HG03135 (cell line): ENCODE data around the gene ZNF831.

Experiments
- ATAC-seq: cut with Tn5 transposase; IDR thresholded peaks from one replicate; pipeline ENCODE4 v1.9.1; 2021; ENCODE audit warnings: mild to moderate bottlenecking, moderate library complexity; ENCODE audit not compliant: unreplicated experiment

ZNF831 gene

DNA sequence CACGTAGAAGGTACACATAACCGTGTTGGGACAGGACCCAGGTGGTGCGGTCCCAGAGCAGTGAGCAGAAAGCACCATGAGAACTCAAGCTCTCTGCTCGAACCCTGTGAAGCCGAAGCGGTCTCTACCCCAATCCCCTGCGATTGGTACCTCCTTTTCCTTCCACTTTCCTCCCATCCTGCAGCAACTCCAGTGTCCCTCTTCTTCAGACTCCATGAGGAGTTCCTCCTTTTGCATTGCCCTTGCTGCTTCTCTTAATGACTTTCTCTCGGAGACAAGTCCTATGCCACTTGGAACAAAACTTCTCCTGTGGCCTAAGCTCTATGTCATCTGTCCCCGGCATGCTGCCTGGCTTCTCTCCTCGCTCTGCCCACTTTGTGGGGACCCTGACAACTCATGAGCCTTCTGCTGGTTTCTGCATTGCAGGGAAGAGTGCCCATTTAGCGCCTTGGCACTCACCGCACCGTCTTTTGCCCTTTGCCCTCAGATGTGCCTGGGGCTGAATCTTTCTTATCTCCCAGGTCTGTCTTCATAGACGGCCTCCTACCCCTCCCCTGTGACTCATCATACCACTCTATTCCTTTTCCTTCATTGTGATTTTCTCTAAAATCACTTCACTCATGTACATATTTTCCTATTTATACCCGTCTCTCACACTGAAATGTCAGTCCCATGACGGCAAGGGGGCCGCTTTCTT lies 9.2 kb upstream of the ZNF831 start:
- ATAC-seq: no peak

DNA sequence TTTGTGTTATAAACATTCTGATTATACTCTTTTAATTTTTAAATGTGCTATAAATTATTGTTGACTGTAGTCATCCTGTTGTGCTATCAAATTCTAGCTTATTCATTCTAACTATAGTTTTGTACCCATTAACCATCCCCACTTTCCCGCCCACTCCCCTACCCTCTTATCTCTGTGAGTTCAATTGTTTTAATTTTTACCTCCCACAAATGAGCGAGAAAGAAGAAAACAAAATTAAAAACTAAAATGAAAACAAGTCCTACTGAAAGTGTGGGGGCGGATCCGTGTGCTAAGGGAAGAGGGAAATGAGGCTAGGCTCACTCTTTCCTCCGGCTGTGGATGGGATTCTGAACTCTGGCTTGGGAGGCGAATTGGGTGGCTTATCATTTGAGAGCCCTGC lies 6.6 kb upstream of the ZNF831 start:
- no peak for ATAC-seq

DNA sequence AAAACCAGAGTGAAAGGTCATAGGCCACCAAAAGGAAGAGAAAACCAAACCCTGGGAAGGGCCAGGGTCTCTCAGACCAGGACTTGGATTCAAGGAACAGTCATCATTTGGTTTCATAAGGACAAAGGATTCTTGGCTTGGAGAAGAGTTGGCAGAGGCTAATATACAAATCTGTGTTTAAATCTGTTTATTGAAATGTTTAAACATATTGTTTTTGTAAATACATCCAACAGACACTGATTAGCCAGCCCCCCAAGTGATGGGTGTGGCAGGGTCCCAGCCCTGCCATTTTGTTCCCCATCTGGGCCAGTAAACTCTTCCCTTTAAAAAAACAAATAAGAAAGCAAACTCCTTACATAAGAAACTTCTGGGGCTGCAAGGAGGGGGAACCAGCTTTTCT lies 6.1 kb upstream of the ZNF831 start:
- ATAC-seq: no peak

DNA sequence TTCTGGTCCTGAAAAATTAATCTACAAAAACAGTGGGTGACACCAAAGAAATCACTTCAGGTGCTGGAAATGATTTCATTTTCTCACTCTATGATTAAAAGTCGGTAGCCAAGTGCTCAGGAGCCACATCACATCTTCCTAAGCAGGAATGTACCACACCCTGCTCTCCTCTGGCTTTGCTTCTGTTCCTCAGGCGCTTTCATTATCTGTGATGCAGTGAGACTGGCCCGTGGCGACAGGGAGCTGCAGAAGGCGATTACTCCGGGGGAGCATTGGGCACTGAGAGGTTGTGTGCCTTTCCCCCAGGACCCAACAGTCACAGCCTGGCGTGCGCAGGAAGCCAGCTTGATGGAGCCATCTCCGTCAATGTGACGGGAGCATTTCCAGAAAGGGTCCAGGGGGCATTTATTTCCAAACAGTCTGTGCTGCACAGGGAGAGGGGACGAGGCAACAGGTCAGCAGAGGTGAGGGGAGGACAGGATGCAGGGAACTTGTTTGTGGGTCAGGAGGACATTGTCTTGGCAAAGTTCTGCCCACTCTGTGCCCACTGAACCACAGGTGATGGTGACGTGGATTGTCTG lies 5.6 kb upstream of the ZNF831 start:
- no peak for ATAC-seq

DNA sequence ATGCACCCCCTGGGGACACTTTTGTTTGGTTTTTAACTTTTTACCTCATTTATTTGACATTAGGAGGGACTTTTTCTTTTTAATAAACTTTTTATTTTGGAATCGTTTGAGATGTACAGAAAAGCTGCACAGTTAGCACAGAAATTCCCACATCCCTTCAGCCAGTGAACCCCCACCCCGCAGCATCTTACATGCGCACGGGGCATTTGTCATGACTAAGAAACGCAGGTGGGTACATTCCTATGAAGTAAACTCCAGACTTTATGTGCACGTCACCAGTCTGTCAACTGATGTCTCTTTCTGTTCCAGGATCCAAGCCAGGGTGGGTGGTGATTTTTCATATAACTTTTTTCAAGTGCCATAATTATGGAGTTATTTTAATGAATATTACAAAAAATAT lies 4.9 kb upstream of the ZNF831 start:
- no peak for ATAC-seq

DNA sequence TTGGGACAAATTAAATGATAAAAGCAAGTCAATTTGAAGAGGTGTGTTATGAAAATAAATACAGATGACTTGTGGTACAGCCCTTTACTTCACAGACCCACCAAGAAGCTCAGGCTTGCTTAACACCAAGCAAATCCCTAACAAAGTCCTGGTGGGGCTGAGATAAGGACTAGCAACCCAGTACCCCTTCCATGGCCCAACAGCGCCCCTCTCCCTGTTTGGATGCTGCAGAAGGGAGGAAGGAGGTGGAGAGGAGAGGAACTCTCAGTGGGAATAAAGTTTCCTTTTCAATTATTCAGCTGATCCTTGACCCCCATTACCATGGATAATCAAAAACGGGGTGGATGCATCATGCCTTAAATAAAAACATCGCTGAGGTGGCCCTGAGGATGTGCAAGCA lies 4.5 kb upstream of the ZNF831 start:
- ATAC-seq: no peak

DNA sequence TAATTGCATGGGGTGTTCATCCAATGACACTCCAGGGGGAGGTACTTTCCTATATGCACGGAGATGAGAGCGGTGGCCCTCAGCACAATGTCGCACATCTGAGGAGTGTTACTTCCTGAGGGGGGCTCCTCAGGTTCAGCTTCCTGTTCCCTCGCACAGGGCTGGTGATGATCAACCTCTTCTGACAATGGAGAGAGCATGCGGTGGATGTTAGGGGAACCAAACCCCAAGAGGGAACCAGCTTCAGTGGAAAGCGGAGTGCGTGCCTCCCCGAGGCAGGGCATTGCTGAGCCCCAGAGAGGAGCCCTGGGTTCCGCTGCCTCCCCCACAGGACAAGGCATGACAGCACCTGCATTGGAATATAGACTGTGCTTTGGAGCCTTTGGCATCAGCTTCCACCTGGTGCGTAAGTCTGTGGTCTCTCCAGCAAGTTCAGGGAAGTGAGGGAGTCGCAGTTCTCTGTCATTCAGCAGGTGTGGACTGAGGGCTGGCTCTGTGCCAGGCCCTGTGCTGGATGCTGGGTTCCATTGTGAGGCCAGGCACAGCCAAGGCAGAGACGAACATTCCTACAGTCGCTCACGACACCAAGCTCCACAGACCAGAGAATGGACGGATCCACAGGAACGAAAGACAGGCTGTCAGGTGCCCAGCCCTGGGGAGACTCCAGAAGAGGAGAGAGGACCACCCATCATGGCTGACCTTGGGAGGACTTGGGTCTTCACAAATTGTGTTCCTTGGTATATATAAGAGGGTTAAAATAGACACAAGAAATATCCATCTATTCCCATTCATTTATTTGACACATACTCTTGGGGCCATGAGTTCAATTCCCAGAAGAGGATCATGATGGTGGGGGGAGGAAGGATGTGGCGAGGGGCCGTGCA lies 3.9 kb upstream of the ZNF831 start:
- no peak for ATAC-seq

DNA sequence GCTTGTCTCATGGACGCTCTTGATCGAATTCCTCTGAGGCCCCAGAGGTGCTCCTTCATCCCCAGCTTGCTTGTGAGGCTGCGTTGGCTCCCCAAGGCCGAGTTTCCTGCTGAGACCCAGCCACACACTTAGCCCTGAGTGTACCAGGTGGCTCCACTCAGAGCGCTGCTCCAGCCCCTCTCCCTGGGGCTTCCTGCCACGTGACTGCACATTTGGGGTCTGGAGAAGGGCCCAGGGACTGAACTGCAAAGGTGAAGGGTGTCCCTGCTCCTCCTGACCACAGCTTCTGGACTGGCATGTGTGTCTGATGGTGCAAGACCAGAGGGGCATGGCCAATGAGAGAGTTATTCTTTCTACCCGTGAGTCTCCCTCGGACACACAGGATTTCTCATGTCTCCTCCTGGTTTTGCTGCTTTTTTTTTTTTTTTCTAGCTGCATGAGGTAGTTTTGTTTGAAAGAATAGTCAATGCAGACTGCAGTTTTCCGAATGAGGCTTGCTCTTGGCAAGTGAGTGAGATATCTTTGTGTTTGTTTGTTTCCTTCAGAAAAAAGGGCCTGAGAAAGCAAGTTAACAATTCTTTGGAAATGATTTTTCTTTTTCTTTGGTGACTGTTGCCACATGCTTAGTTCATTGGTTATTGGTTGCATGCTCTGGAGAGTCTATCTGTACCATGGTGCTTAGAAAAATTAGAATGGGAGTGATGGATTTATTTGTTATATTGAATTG lies 3.1 kb upstream of the ZNF831 start:
- ATAC-seq: no peak

DNA sequence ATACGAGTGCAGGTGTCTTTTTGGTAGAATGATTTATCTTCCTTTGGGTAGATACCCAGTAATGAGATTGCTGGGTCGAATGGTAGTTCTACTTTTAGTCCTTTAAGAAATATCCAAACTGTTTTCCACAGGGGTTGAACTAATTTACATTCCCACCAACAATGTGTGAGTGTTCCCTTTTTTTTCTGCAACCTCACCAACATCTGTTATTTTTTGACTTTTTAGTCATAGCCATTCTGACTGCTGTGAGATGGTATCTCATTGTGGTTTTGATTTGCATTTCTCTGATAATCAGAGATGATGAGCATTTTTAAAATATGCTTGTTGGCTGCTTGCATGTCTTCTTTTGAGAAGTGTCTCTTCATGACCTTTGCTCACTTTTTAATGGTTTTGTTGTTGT lies 1.9 kb upstream of the ZNF831 start:
- ATAC-seq: no peak

DNA sequence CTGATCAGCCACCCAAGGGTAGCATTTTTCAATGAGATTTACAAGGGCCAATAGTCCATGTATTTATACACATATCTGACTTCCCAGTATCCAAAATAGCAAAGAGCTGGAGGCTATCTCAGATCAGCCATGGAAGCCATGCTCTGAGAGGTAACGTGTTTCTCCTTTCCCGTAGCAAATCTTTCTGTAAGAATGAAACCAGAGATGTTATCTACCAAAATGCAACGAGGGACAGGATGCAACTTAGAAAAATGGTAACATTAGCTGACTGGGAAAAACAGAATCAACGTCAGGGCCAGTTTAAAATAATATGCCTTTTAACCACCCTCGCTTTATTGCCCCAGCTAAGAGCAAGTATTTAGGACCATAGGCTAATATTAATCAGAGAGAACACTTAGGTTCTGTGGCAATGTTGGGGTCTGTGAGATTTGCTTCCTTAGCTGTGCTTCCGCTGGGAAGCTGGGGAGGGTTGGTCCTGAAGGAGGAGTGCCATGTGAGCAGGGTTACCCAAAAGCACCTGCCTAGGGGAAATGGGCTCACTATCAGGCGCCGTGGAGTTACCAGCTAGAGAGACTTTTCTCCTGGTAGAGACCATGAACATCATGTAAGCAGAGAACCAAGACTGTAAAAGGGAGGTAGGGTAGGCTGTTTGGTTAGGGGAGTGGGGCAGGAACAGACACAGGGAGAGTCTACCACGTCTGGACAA lies 1.2 kb downstream of the ZNF831 start:
- ATAC-seq: no peak

DNA sequence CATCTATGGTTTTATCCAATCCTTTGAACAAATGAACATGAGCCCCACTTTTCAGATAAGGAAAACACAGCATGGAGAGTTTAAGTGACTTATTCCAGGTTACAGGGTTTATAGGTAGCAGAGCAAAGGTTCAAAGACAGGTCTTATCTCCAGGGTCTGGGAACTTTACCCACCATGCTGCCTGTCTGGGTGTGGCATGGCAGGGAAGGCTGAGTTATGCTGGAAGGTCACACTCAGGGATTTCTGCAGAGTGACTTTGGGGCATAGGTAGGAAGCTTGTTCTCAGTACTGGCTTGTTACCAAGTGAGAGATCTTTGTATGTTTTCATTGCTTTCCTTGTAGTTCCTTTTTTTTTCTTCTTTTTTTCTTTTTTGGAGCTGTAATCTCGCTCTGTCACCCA lies 1.8 kb downstream of the ZNF831 start:
- no peak for ATAC-seq

DNA sequence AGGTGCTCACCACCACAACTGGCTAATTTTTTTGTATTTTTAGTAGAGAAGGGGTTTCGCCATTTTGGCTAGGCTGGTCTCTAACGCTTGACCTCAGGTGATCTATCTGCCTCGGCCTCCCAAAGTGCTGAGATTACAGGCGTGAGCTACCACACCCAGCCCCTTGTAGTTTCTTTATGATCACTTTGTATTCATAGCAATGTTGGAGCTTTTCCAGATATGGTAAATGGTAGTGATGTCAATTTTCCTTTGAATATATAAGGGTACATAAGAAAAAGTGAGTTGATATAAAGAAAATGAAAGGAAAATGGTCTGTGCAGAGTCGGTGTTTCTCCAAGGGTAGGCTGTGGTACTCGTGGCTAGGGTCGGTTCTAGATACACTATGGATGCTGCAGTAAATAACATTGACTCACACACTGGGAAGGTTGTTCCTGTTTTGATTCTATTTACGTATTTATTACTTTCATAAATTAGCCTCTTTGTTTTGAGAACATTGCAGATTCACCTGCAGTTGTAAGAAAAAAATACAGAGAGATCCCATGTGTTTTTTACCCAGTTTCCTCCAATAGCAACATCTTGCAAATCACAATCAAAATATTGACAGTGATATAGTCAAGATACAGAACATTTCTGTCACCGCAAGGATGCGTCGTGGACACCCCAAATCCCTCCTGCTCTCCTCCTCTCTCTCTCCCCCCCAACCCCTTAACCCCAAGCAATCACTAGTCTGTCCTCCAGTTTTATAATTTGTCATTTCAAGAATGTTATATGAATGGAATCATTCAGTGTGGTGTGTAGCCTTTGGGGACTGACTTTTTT lies 2.5 kb downstream of the ZNF831 start:
- no peak for ATAC-seq

DNA sequence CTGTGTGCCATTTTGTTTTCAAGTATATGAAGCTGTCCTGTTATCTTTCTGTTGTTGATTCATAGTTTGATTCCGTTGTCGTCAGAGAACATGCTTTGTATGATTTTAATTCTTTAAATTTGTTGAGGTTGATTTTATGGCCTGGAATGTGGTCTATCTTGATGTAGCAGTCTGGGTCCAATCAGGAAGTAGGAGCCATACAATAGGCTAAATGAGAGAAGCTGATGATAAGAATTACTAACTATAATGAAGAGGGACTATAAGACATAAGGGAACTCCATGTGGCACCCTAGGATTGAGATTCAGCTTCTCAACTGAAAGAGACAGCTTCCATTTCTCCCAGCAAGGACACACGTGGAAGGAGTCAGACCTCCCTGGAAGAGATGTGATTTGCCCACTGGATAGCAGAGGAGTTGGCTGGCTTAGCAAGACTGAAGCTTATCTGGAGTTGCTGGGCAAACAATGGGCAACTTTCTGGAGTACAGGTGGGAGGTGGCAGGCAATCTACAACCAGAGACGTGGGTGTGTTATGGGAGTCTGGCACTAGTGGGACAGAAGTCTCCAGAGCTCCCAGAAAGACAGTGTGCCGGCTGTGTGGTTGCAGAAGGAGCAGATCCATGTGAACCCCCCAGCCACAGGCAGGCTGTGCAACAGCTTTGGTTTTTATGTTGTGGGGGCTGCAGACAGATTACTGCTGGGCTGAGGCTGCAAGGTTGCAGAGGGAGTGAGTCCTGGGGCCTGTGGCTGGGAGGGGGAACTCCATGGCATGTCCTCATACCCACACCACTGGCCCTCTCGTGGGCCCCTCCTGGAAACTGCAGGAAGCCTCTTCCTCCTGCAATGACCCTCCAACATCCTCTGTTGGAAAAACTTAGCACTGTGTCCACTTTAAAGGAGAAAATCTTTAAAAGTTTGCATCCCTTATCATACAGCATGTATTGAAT lies 7.1 kb downstream of the ZNF831 start:
- no peak for ATAC-seq

DNA sequence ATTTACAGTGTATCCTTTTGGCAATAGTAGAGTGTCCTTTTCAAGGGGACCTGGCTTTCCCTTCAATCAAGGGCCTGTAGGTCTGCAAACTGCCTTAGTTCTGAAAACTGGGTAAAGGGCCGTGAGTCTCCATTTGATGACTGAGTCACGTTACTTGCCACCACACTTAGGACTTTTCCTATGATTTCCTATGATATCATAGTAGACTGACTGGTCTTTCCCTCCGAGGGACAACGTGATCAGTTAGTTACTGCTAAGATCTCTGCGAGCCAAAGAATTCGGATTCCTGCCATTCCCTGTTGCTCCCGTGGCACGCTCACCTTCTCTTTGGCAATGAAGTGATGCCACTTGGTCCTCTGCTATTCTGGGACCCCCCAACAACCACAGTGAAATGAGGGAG lies 8.4 kb downstream of the ZNF831 start:
- ATAC-seq: no peak

DNA sequence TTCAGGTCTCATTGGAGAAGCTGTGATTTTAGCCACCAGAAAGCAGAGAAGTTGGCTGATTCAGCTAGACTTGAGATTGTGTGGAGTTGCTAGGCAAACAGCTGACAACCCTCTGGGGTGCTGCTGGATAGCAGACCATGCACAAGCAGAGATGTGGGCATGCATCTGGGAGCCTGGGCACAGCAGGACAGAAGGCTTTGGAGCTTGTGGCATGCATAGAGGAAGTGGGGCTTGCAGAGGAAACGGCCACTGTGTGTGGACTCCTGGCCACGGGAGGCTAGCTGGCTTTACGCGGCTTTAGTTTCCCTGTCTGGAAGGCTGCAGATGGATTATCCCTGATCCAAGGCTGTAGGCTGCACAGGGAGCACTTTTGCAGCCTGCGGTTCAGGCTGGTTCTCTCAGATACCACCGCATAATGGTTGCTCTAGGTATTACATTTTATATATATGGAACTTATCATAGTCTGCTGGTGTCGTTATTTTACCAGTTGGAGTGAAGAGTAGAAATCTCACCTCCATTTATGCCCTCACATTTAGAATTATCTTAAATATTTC lies 10.4 kb downstream of the ZNF831 start:
- ATAC-seq: no peak

DNA sequence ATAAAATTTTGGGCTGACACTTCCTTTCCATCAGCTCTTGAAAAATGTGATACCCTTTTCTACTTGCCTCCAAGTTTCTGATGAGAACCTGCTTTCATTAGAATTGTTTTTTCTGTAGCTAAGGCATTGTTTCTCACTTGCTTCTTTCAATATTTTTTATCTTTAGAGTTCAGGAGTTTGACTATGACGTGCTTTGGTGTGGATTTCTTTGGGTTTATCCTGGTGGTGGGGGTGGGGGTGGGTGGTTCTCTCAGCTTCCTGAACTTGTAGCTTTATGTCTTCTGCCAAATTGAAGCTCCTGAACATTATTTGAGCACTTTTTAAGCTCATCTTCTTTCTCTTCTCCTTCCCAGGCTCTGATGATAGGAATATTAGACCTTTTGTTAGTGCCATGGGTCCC lies 11.4 kb downstream of the ZNF831 start:
- ATAC-seq: no peak

DNA sequence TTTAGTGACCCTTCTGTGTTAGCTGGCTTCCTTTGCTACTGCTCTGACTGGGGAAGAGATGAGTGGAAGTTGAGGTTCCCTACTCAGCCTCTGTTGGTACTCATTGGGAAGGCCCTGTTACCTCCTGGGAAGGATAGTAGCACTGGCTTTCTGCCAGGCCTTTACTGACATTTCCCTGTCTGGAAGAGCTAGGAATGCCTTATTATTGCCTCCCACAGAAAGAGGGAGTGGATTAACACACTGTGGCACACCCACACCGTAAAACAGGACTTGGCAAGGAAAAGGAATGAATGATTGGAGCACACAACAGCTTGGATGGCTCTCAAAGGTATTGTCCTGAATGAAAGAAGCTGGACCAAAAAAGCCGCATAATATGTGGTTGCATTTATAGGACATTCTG lies 12.2 kb downstream of the ZNF831 start:
- no peak for ATAC-seq

DNA sequence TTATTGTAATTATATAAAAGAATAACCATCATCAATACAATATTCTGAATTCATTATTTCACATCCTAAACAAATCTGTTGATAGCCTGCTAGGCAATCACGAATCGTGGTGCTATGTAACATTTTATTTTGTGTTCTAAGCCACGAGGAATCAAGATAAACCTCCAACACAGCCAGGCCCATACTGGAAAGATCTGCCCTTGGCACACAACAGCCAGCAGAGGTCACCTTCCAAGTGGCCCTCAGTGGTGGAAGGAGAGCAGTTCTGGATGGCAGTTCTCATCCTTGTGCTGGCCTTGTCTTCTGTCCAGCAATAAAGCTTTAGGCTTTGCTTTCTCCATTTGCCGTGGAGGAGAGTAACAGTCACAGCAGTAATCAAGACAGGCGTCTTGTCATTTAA lies 13.2 kb downstream of the ZNF831 start:
- no peak for ATAC-seq
